Central memory CD8-positive, alpha-beta T cell (primary cell): ENCODE results near the gene ICOSLG.
"Not testable (repeated sequence)": the region's sequence is repeated elsewhere in the genome, so short reads cannot be mapped to it uniquely, and the experiment has no call there.

Source experiments
- ATAC-seq: fragments of 150-1000 bp; cut with Tn5 transposase; replicated peaks from 2 replicates; pipeline ENCODE4 v1.10.0; 2022; ENCODE audit warnings: mild to moderate bottlenecking, moderate FRiP score, moderate number of reproducible peaks; ENCODE audit not compliant: poor library complexity, severe bottlenecking; ENCODE audit errors: extremely low read depth
- DNase-seq, 2 donors: peaks; one replicate each; pipeline ENCODE4 v3.0.0; 2021; ENCODE audit warnings: low spot score in 2 of 2
- H3K27ac Mint-ChIP-seq: one replicate; pipeline ENCODE4 v1.8.0; 2022; ENCODE audit warnings: low read depth, mild to moderate bottlenecking, moderate library complexity, mixed read lengths
- H3K27me3 Mint-ChIP-seq: one replicate; pipeline ENCODE4 v1.8.0; 2022; ENCODE audit warnings: mixed read lengths
- H3K36me3 Mint-ChIP-seq: one replicate; pipeline ENCODE4 v1.8.0; 2022; ENCODE audit warnings: mild to moderate bottlenecking, moderate library complexity, mixed read lengths; ENCODE audit not compliant: insufficient read depth
- H3K4me1 Mint-ChIP-seq: one replicate; pipeline ENCODE4 v1.8.0; 2022; ENCODE audit warnings: mixed read lengths
- H3K4me3 Mint-ChIP-seq: one replicate; pipeline ENCODE4 v1.8.0; 2022; ENCODE audit warnings: mild to moderate bottlenecking, moderate library complexity, mixed read lengths
- H3K9me3 Mint-ChIP-seq: one replicate; pipeline ENCODE4 v1.8.0; 2022; ENCODE audit warnings: mixed read lengths

ICOSLG gene

GRCh38 chr21:44261675-44262295 lies 21.0 kb upstream of the ICOSLG start, which contains the start of gene DNMT3L:
DNMT3L (minus strand) TSS chr21:44261897; CDS start chr21:44261259, 638 bp downstream.
- H3K36me3 Mint-ChIP-seq: peaks cover 2% of the 10 kb centered on the region
- H3K27me3 Mint-ChIP-seq: peaks cover 12% of the 10 kb centered on the region
- DNase-seq (no peak), ATAC-seq (no peak)
- no peaks in the 10 kb centered on the region for H3K9me3 Mint-ChIP-seq
- no peak within 1 kb of the TSS for H3K4me3 Mint-ChIP-seq
- H3K4me1 Mint-ChIP-seq: no peaks in the 10 kb centered on the region
- H3K27ac Mint-ChIP-seq: no peak within 1 kb of the TSS

GRCh38 chr21:44260791-44261631 lies 20.3 kb upstream of the ICOSLG start:
- H3K36me3 Mint-ChIP-seq: peaks cover 2% of the 10 kb centered on the region
- H3K9me3 Mint-ChIP-seq: no peaks in the 10 kb centered on the region
- H3K27me3 Mint-ChIP-seq: peaks cover 12% of the 10 kb centered on the region
- DNase-seq (no peak), ATAC-seq (no peak)
- H3K4me1 Mint-ChIP-seq: no peaks in the 10 kb centered on the region
- H3K27ac Mint-ChIP-seq: no peak overlapping the region
- H3K4me3 Mint-ChIP-seq: no peak overlapping the region

GRCh38 chr21:44260066-44260465 lies 19.3 kb upstream of the ICOSLG start:
- H3K27ac Mint-ChIP-seq: no peak overlapping the region
- H3K27me3 Mint-ChIP-seq: peaks cover 15% of the 10 kb centered on the region
- DNase-seq (no peak), ATAC-seq (no peak)
- H3K4me3 Mint-ChIP-seq: no peak overlapping the region
- H3K9me3 Mint-ChIP-seq: no peaks in the 10 kb centered on the region
- H3K36me3 Mint-ChIP-seq: peaks cover 2% of the 10 kb centered on the region
- no peaks in the 10 kb centered on the region for H3K4me1 Mint-ChIP-seq

- ATAC-seq (no peak), DNase-seq (no peak)
- Mint-ChIP-seq H3K27me3 (peaks cover 22% of the 10 kb centered on the region), H3K4me3 (no peak overlapping the region), H3K36me3 (peaks cover 2% of the 10 kb centered on the region), H3K9me3 (no peaks in the 10 kb centered on the region), H3K4me1 (no peaks in the 10 kb centered on the region), H3K27ac (no peak overlapping the region)
These were observed 18.5 kb upstream of the ICOSLG start for GRCh38 chr21:44259082-44259705.

- Mint-ChIP-seq H3K27me3 (peaks cover 22% of the 10 kb centered on the region), H3K27ac (no peak overlapping the region), H3K9me3 (no peaks in the 10 kb centered on the region), H3K4me3 (no peak overlapping the region), H3K4me1 (no peaks in the 10 kb centered on the region), H3K36me3 (peaks cover 2% of the 10 kb centered on the region)
- ATAC-seq (no peak), DNase-seq (no peak)
These were observed 17.4 kb upstream of the ICOSLG start for GRCh38 chr21:44258056-44258725.

GRCh38 chr21:44255511-44255981 lies 14.8 kb upstream of the ICOSLG start:
- H3K27me3 Mint-ChIP-seq: peaks cover 22% of the 10 kb centered on the region
- no peak overlapping the region for H3K4me3 Mint-ChIP-seq
- ATAC-seq: no peak
- no peak overlapping the region for H3K27ac Mint-ChIP-seq
- no peaks in the 10 kb centered on the region for H3K9me3 Mint-ChIP-seq
- peaks cover 2% of the 10 kb centered on the region for H3K36me3 Mint-ChIP-seq
- H3K4me1 Mint-ChIP-seq: no peaks in the 10 kb centered on the region
- no peak for DNase-seq

- ATAC-seq (no peak), DNase-seq (no peak)
- Mint-ChIP-seq H3K27me3 (peaks cover 17% of the 10 kb centered on the region), H3K27ac (no peak overlapping the region), H3K36me3 (no peaks in the 10 kb centered on the region), H3K4me1 (no peaks in the 10 kb centered on the region), H3K4me3 (no peak overlapping the region), H3K9me3 (no peaks in the 10 kb centered on the region)
These were observed 13.3 kb upstream of the ICOSLG start for GRCh38 chr21:44253832-44254710.

- H3K9me3 Mint-ChIP-seq, H3K4me3 Mint-ChIP-seq, H3K4me1 Mint-ChIP-seq, H3K27ac Mint-ChIP-seq, ATAC-seq, H3K36me3 Mint-ChIP-seq, H3K27me3 Mint-ChIP-seq, DNase-seq: not testable (repeated sequence)
These were observed 8.7 kb upstream of the ICOSLG start for GRCh38 chr21:44249204-44250037.

- not testable (repeated sequence) for ATAC-seq, H3K27me3 Mint-ChIP-seq, H3K9me3 Mint-ChIP-seq, H3K4me1 Mint-ChIP-seq, H3K4me3 Mint-ChIP-seq, DNase-seq, H3K36me3 Mint-ChIP-seq, H3K27ac Mint-ChIP-seq
These were observed 7.2 kb upstream of the ICOSLG start for GRCh38 chr21:44247904-44248303.

GRCh38 chr21:44243980-44244379 lies 3.2 kb upstream of the ICOSLG start:
- not testable (repeated sequence) for H3K36me3 Mint-ChIP-seq, H3K4me3 Mint-ChIP-seq, H3K27me3 Mint-ChIP-seq, H3K9me3 Mint-ChIP-seq, H3K4me1 Mint-ChIP-seq, DNase-seq, H3K27ac Mint-ChIP-seq
- peak; percentile 86 for ATAC-seq

- H3K4me1 Mint-ChIP-seq, DNase-seq, H3K27ac Mint-ChIP-seq, H3K4me3 Mint-ChIP-seq, H3K36me3 Mint-ChIP-seq, H3K9me3 Mint-ChIP-seq, H3K27me3 Mint-ChIP-seq: not testable (repeated sequence)
- ATAC-seq: peak; percentile 33
These were observed 538 bp upstream of the ICOSLG start for GRCh38 chr21:44241281-44241680.
